ENCODE measurements around the gene STK33.

GRCh38 chr11:8558436-8558835, 35.6 kb downstream of the STK33 start:
- TF ChIP-seq CTCF (conservative IDR thresholded peaks at IDR 0.05): no peak
- TF ChIP-seq ZFX (IDR thresholded peaks at IDR 0.05): no peak

All from C4-2B (cell line).